A549 (cell line): ENCODE measurements around the gene DSC2. TPM values are rescaled to one million over a fixed set of nuclear protein-coding genes. Genes with fewer than 3 reads are reported as not detected.

ENCODE experiments used
- ATAC-seq, 2 experiments: fragments of 200-7000 bp in 1 of 2; fragments of >200 bp in 1 of 2; cut with Nextera tagmentation in 1 of 2; cut with Tn5 transposase in 1 of 2; 3 replicates each; pipeline versions ENCODE4 v1.8.0 to v1.9.1; 2018 to 2020; ENCODE audit warnings: mild to moderate bottlenecking in 1 of 2, moderate library complexity in 1 of 2
- CTCF ChIA-PET: fragments of 300-600 bp; sonication (Branson Sonifier 250); formaldehyde crosslinking; extraction: SDS; loops from one replicate; lab custom pipeline; 2021; ENCODE audit warnings: antibody characterized with exemption, inconsistent platforms; lab: Yijun Ruan, JAX
- POLR2A ChIA-PET: fragments of 350-600 bp; formaldehyde crosslinking; extraction: SDS; loops from one replicate; lab custom pipeline; 2021; ENCODE audit warnings: antibody characterized with exemption, inconsistent platforms; lab: Yijun Ruan, JAX
- DNase-seq, 2 experiments: peaks; one replicate each; pipeline versions ENCODE4 v3.0.0 to v3.0.0-alpha.2; 2011 to 2016; ENCODE audit warnings: low read depth in 1 of 2, low spot score in 1 of 2
- FAIRE-seq: peaks from 2 replicates; lab custom pipeline; 2011; peaks lifted over from hg19 to GRCh38; lab: Jason Lieb, UNC
- H3K27ac ChIP-seq, 2 experiments: fragments of >200 bp; sonication (Bioruptor Twin); formaldehyde crosslinking; 3 replicates each; pipeline ENCODE4 v1.5.1; 2016 to 2017
- H3K4me1 ChIP-seq: fragments of >200 bp; sonication (Bioruptor Twin); formaldehyde crosslinking; 3 replicates; pipeline ENCODE4 v1.6.1; 2016
- H3K4me2 ChIP-seq: fragments of >200 bp; sonication (Bioruptor Twin); formaldehyde crosslinking; 3 replicates; pipeline ENCODE4 v1.6.1; 2016
- H3K4me3 ChIP-seq: fragments of >200 bp; sonication (Bioruptor Twin); formaldehyde crosslinking; 3 replicates; pipeline ENCODE4 v1.5.1; 2016
- H3K9me3 ChIP-seq: fragments of >200 bp; sonication (Bioruptor Twin); formaldehyde crosslinking; 3 replicates; pipeline ENCODE4 v1.6.1; 2016
- CBX8 ChIP-seq: fragments of 200-600 bp; sonication (generic); IDR thresholded peaks from 2 replicates; pipeline ENCODE4 v1.6.1; 2016
- CTCF ChIP-seq: fragments of >200 bp; sonication (Bioruptor Twin); formaldehyde crosslinking; IDR thresholded peaks from 3 replicates; pipeline ENCODE4 v1.5.1; 2016
- EHF ChIP-seq: fragments of 250-450 bp; sonication (Bioruptor Pico); IDR thresholded peaks from 2 replicates; pipeline ENCODE4 v1.5.0; 2020; ENCODE audit warnings: mild to moderate bottlenecking
- GATA3 ChIP-seq: IDR thresholded peaks from 2 replicates; pipeline ENCODE4 v1.6.1; 2012; ENCODE audit warnings: borderline replicate concordance
- HMGXB4 ChIP-seq: fragments of 250-450 bp; sonication (Bioruptor Pico); IDR thresholded peaks from 2 replicates; pipeline ENCODE4 v1.5.0; 2021; ENCODE audit warnings: mild to moderate bottlenecking, moderate library complexity, borderline replicate concordance
- HOXA7 ChIP-seq: fragments of 250-450 bp; sonication (Bioruptor Pico); IDR thresholded peaks from 2 replicates; pipeline ENCODE4 v1.5.0; 2020; ENCODE audit warnings: mild to moderate bottlenecking, moderate library complexity
- HOXB5 ChIP-seq: fragments of 250-450 bp; sonication (Bioruptor Pico); IDR thresholded peaks from 2 replicates; pipeline ENCODE4 v1.5.0; 2020; ENCODE audit warnings: mild to moderate bottlenecking, moderate library complexity
- JUN ChIP-seq, 2 experiments: fragments of >200 bp; sonication (Bioruptor Twin); formaldehyde crosslinking; IDR thresholded peaks; 2 replicates in 1 of 2; 3 replicates in 1 of 2; pipeline ENCODE4 v1.6.1; 2016 to 2017
- JUNB ChIP-seq: fragments of >200 bp; sonication (Bioruptor Twin); formaldehyde crosslinking; IDR thresholded peaks from 2 replicates; pipeline ENCODE4 v1.6.1; 2016
- KDM5A ChIP-seq: fragments of 200-600 bp; sonication (generic); IDR thresholded peaks from 2 replicates; pipeline ENCODE4 v1.6.1; 2016; ENCODE audit warnings: antibody characterized with exemption, mild to moderate bottlenecking
- MAFK ChIP-seq: fragments of 450-650 bp; IDR thresholded peaks from 2 replicates; pipeline ENCODE4 v1.6.1; 2014; ENCODE audit not compliant: partially characterized antibody
- MAZ ChIP-seq: fragments of 150-350 bp; IDR thresholded peaks from 2 replicates; pipeline ENCODE4 v1.6.1; 2014; ENCODE audit warnings: antibody characterized with exemption, low read depth, low read length, borderline replicate concordance
- NPAS2 ChIP-seq: fragments of 250-450 bp; sonication (Bioruptor Pico); IDR thresholded peaks from 2 replicates; pipeline ENCODE4 v1.8.0; 2022; ENCODE audit warnings: mild to moderate bottlenecking, moderate library complexity, borderline replicate concordance
- PBX3 ChIP-seq: IDR thresholded peaks from 2 replicates; pipeline ENCODE4 v1.6.1; 2012
- PHF8 ChIP-seq: fragments of 200-600 bp; sonication (generic); IDR thresholded peaks from 2 replicates; pipeline ENCODE4 v1.6.1; 2016; ENCODE audit warnings: low read depth, mild to moderate bottlenecking, antibody characterized with exemption, moderate library complexity, borderline replicate concordance
- POLR2A ChIP-seq: IDR thresholded peaks from 2 replicates; pipeline ENCODE4 v1.6.1; 2012; ENCODE audit warnings: mild to moderate bottlenecking, low read length
- RARB ChIP-seq: fragments of 250-450 bp; sonication (Bioruptor Pico); IDR thresholded peaks from 2 replicates; pipeline ENCODE4 v1.8.0; 2021; ENCODE audit warnings: mild to moderate bottlenecking, moderate library complexity
- RCOR1 ChIP-seq: fragments of 150-350 bp; IDR thresholded peaks from 2 replicates; pipeline ENCODE4 v1.6.1; 2014; ENCODE audit warnings: antibody characterized with exemption, low read length, low read depth
- REST ChIP-seq: fragments of 200-600 bp; sonication (generic); IDR thresholded peaks from 2 replicates; pipeline ENCODE4 v1.6.1; 2016; ENCODE audit warnings: antibody characterized with exemption, mild to moderate bottlenecking, moderate library complexity
- RFX5 ChIP-seq: fragments of 450-650 bp; IDR thresholded peaks from 2 replicates; pipeline ENCODE4 v1.7.1; 2014; ENCODE audit warnings: antibody characterized with exemption, mild to moderate bottlenecking, moderate library complexity
- SMC3 ChIP-seq: fragments of >200 bp; sonication (Bioruptor Twin); formaldehyde crosslinking; IDR thresholded peaks from 3 replicates; pipeline ENCODE4 v1.6.1; 2018; ENCODE audit warnings: inconsistent platforms
- USF2 ChIP-seq: fragments of 450-650 bp; IDR thresholded peaks from 2 replicates; pipeline ENCODE4 v1.6.1; 2014; ENCODE audit warnings: antibody characterized with exemption
- ZC3H11A ChIP-seq: fragments of 450-650 bp; IDR thresholded peaks from 2 replicates; pipeline ENCODE4 v1.6.1; 2014; ENCODE audit warnings: antibody characterized with exemption, mild to moderate bottlenecking
- WGBS: methylation state at CpG from one replicate; pipeline ENCODE4 v1.1.6; 2017; ENCODE audit errors: missing lambda C conversion rate; 5-methylcytosine and 5-hydroxymethylcytosine counted together
- polyA plus RNA-seq, 4 experiments: library from polyadenylated mRNA; depleted of rRNA in 3 of 4; stranded (reverse); fragments of >200 nt; fragmentation: RNase III in 1 of 4; extraction: RNeasy Plus Mini Kit Qiagen cat#74134 plus additional on column Dnase treatment in 1 of 4; gene quantifications; 2 replicates in 3 of 4; 3 replicates in 1 of 4; pipeline ENCODE4 v1.2.3, GENCODE V29; 2011 to 2017

Gene DSC2
- polyA plus RNA-seq, 2 of the 4 experiments (the other 2 are of a cell fraction): 0.63 to 2.0 TPM

- TF ChIP-seq CTCF: no peak
- no peak for TF ChIP-seq SMC3
- no peak for TF ChIP-seq JUN (IDR thresholded peaks at IDR 0.05)
- no peak for TF ChIP-seq HOXB5 (CRISPR knock-in tag)
- no peak for TF ChIP-seq RCOR1
- no peak for TF ChIP-seq RFX5
- no peak for TF ChIP-seq NPAS2 (CRISPR knock-in tag)
- TF ChIP-seq, all 56 proteins: peak for 0
Observed at GRCh38 chr18:31070206-31070605, 32.0 kb downstream of the DSC2 start (continued).

- Histone ChIP-seq H3K27ac (no peak overlapping the region), H3K9me3 (no peaks in the 10 kb centered on the region), H3K4me2 (no peak overlapping the region), H3K4me1 (no peaks in the 10 kb centered on the region), H3K4me3 (no peak overlapping the region)
- DNase-seq (no peak), ATAC-seq (no peak), FAIRE-seq (no peak)
- 89% methylated on average over 1 of the region's 1 CpG for WGBS
- TF ChIP-seq MAFK: peak; percentile 82
- no peak for TF ChIP-seq HOXB5 (CRISPR knock-in tag)
- TF ChIP-seq KDM5A: no peak
- no peak for TF ChIP-seq REST
- TF ChIP-seq HMGXB4 (CRISPR knock-in tag): no peak
- ChIA-PET POLR2A (no interaction called here), CTCF (no interaction called here)
Observed at GRCh38 chr18:31066266-31066665, 36.0 kb downstream of the DSC2 start.

GRCh38 chr18:31065036-31065773 lies 37.0 kb downstream of the DSC2 start:
- H3K27ac ChIP-seq: no peak overlapping the region
- WGBS: 65% methylated on average over 5 of the region's 6 CpGs
- no peaks in the 10 kb centered on the region for H3K9me3 ChIP-seq
- H3K4me3 ChIP-seq: no peak overlapping the region
- no peak for TF ChIP-seq CBX8
- FAIRE-seq: no peak
- no peak overlapping the region for H3K4me2 ChIP-seq
- no peaks in the 10 kb centered on the region for H3K4me1 ChIP-seq
- ChIA-PET CTCF (no interaction called here), POLR2A (no interaction called here)
- no peak for DNase-seq
- no peak for ATAC-seq

- POLR2A ChIA-PET: no interaction called here
- 50% methylated on average over 1 of the region's 1 CpG for WGBS
- Histone ChIP-seq H3K4me2 (no peak overlapping the region), H3K9me3 (no peaks in the 10 kb centered on the region), H3K4me3 (no peak overlapping the region), H3K4me1 (no peaks in the 10 kb centered on the region), H3K27ac (no peak overlapping the region)
- CTCF ChIA-PET: no interaction called here
- ATAC-seq: no peak
- DNase-seq: no peak
- FAIRE-seq: no peak
- no peak for TF ChIP-seq EHF (CRISPR knock-in tag)
- TF ChIP-seq ZC3H11A: no peak
- TF ChIP-seq HOXA7 (CRISPR knock-in tag): no peak
- no peak for TF ChIP-seq MAZ
- no peak for TF ChIP-seq RARB (CRISPR knock-in tag)
- no peak for TF ChIP-seq USF2
- no peak for TF ChIP-seq POLR2A
- TF ChIP-seq JUNB: no peak
- TF ChIP-seq PBX3: no peak
- TF ChIP-seq GATA3: no peak
- no peak for TF ChIP-seq RCOR1
- TF ChIP-seq PHF8: no peak
Observed at GRCh38 chr18:31064130-31064529, 38.1 kb downstream of the DSC2 start.
